GM10847 (cell line): ENCODE measurements around the gene HNRNPH1.
A peak's percentile ranks its signal among the peaks of the same experiment; 100 is the strongest.

Experiments used
- POLR2A ChIP-seq: IDR thresholded peaks from 2 replicates; pipeline ENCODE4 v1.6.1; 2011; ENCODE audit not compliant: insufficient read length; ENCODE audit errors: extremely low read depth

The HNRNPH1 gene, protein sequence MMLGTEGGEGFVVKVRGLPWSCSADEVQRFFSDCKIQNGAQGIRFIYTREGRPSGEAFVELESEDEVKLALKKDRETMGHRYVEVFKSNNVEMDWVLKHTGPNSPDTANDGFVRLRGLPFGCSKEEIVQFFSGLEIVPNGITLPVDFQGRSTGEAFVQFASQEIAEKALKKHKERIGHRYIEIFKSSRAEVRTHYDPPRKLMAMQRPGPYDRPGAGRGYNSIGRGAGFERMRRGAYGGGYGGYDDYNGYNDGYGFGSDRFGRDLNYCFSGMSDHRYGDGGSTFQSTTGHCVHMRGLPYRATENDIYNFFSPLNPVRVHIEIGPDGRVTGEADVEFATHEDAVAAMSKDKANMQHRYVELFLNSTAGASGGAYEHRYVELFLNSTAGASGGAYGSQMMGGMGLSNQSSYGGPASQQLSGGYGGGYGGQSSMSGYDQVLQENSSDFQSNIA

DNA sequence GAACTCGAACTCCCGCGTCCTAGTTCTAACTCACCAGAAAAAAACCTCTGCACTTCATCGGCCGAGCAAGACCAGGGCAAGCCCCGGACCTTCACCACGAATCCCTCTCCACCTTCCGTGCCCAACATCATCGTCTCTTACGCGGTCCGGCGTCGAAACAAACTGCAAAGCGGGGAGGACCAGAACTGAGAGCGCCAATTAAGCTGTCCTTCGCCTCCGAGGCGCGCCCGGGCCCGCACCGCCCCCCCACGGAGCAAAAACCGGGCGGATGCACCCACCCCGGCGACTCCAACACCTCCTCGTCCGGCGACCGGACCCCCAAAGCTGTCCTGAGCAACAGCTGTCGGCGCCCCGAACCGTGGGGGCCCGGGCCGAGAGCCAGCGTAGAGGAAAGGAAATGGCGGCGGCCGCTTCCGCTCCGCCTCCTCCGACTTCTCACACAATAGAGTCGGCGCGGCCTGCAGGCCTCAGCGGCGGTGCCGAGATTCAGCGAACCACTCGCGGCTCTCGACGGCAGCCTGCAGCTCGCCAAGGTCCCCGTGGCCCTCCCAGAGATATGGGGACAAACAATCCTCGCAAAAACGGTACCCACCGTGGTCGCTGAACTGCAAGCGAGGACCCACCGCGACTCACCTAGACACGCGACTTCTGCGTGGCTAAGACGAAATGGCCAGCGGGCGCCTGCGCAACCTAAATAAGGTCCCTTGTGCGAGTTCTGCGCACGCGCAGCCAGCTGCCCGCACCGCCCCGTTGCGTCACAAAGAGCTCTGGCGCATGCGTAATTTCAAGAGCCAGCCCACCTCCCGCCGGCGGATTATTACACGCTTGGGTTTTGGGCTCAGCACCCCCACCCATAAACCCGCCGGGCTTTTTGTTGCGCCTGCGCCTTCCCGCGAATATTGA, at the start of gene HNRNPH1:
HNRNPH1 (minus strand) TSS at position 669 of the 903 bp plus-strand sequence; CDS start at position 131, 538 bp downstream.
- peak; percentile 100 for TF ChIP-seq POLR2A

DNA sequence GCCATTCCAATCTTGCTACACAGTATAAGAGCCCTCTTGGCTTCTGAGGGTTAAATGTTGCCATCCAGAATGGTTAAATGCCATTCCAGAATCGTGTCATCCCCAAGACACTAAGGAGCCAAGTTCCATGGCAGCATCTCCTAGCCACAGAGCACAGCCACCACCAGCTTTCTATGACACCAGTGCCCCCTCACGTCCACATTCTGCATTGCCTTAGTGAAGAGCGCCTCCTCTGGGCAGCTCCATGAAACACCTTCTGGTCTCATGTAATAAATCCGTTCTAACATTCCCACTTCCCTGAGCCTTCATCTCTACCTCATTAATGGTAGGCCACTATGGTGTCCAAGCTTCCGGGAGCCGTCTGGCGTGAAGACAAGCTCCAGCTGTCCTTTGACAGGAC, 44.9 kb upstream of the HNRNPH1 start:
- TF ChIP-seq POLR2A, result no peak

DNA sequence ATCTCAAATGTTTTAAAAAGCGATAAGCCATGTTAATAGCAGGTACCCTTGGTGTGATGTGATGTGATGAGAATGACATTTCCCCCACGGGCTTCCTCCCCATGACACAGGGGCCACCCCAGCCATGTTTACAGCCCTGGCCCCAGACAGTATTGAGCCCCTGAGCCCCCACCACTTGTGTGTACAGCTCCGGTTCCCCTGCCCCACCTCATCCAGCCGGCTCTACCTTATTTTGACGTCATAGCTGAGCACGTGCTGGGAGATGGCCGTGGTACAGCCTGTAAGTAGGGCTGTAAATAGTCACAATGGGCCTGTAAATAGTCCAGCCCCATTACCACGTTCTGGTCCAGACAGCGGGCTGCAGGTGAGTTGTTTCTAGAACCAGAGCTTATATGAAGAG, 24.9 kb upstream of the HNRNPH1 start:
- no peak for TF ChIP-seq POLR2A

GRCh38 chr5:179624841-179625271, 1.4 kb upstream of the HNRNPH1 start:
- TF ChIP-seq POLR2A, result no peak

GRCh38 chr5:179623906-179624741, 653 bp upstream of the HNRNPH1 start:
- no peak for TF ChIP-seq POLR2A

DNA sequence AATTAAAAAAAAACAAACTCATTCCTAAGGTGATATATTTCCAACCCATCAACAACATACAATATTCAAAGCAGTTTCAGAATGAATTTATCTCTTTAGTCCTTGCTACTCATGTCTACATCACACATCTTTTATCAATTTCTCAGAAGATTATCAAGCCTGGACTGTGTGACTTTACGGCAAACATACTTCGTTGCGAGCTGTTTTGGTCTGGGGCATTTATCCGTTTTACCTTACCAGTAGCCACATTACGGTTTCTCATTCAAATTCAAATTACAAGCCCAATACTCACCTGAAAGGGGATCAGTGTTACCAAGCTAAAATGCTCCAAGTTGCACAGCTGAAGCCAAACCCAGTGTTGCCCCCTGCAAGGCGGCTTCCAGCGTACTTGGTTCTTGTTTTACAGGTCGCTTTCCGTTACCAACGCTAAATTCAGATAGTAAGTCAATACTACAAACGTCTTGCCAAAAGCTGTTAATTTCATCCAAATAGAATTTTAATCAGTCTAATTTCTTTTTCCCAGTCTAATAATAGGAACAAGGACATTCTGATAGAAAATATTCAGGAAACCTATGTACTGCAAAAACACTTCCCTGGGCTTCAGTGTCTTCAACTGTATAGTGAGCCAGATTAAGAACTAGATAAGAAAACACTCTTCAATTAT, 1.8 kb downstream of the HNRNPH1 start:
- no peak for TF ChIP-seq POLR2A

DNA sequence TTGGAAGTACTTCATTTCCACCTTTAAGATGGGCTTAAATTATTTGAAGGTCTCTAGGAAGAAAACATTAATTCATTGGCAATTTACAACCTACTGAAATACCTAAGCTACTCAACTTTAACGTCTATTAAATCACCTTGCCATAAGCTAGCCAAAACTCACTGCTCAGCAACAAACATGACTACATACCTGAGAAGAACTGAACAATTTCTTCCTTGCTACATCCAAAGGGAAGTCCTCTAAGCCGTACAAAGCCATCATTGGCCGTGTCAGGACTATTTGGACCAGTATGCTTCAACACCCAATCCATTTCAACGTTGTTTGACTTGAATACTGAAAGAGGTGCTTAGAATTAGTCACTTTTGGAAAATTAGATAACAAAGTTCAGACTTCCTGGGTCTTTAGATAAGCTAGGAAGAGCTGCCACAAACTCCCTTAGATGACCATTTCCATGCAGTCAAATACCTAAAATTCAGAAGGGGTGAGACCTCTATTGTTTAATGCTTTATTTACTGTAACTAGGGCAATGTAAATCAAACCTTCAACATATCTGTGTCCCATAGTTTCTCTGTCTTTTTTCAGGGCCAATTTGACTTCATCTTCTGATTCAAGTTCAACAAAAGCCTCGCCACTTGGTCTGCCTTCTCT, 2.6 kb downstream of the HNRNPH1 start:
- no peak for TF ChIP-seq POLR2A

DNA sequence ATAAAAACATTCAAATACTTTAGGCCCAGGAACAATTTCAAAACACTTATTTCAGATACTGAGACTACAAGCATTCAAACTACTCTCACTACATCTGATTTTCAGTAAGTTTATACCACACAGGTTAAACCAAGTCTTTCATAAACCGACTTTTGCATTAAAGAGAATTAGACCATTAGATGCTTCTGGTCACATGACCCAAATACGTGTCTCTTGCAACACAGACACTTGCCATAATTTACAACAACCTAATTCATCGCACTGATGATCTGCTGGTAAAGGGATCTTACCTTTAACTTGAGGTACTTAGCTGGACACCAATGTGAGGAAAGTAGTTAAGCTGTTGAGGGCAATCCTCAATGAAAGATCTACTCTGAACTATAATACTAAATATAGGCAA, 3.2 kb downstream of the HNRNPH1 start:
- no peak for TF ChIP-seq POLR2A

- no peak for TF ChIP-seq POLR2A
These were observed 3.7 kb downstream of the HNRNPH1 start for GRCh38 chr5:179619776-179620175.

DNA sequence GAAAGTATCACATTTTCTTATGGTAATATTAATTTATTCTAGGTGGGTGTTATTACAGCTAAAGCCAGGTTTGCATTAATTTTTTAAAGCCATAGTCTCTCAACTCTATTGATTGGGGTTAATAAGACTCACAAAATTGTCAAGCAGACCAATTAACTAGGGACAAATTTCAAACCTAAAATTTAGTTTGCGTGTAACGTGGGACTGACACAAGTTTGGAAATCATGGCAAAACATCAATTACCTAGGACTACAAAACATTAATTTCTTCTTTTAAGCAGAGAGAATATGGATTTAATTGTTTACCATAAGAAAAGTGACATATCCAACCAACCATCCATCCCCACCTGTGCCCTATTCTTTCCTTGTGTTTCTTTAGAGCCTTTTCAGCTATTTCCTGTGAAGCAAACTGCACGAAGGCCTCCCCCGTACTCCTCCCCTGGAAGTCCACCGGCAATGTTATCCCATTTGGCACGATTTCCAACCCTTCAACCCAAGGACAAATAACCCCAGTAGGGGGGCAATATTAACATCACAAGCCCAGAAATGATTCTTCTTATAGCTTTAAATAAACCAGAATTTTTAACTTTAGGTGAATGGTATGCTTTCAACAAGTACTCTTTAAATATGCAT, 4.4 kb downstream of the HNRNPH1 start:
- no peak for TF ChIP-seq POLR2A

DNA sequence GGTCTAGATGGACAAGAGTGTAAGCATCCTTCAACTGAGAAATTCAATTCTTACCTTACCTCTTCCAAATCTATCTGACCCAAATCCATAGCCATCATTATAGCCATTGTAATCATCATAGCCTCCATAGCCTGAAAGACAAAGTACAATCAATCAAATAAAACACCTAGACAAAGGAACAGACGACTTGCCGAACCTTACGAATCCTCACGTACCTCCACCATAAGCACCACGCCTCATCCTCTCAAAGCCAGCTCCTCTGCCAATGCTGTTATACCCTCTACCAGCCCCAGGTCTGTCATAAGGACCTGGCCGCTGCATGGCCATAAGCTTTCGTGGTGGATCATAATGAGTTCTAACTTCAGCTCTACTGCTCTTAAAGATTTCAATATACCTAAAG, 5.5 kb downstream of the HNRNPH1 start:
- TF ChIP-seq POLR2A, result no peak

DNA sequence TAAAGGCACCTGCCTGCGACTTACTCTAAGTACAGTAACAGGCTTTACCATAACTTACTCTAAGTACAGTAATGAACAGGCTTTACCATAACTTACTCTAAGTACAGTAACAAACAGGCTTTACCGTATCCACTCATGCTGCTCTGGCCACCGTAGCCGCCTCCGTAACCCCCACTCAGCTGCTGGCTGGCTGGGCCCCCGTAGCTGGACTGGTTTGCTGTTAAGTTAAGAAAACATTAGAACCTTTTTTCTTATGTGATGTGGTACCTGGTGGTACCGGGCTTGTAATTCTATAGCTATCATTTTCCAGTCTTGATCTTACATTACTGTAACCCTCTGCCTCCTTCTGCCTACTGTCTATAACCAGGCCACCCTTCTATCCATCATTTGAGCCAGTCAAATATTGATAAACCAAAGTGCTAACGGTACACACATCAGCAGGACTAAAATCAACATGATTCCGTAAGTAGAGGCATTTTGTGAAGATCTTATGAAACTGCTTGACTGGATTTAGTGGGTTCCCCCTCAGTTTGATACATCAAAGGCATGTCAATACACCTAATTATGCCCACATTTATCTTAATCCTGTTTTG, 7.4 kb downstream of the HNRNPH1 start:
- TF ChIP-seq POLR2A, result no peak

DNA sequence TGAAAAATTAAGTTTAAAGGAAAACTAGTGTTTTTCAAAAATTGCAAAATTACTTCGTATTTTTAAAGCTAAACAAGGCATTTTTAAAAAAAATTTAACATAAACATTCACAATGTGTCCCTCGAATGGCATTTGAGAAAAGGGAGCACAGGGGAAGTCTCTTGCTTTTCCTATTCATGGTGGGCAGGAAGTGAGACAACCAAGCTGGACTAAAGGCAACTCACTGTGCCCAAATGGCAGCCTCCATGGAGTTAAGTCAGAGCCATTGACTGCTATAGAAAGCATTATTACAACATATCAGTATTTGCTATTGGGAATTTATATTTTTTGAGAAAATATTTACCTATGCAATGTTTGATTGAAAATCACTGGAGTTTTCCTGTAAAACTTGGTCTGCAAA, 8.3 kb downstream of the HNRNPH1 start:
- TF ChIP-seq POLR2A, result no peak

DNA sequence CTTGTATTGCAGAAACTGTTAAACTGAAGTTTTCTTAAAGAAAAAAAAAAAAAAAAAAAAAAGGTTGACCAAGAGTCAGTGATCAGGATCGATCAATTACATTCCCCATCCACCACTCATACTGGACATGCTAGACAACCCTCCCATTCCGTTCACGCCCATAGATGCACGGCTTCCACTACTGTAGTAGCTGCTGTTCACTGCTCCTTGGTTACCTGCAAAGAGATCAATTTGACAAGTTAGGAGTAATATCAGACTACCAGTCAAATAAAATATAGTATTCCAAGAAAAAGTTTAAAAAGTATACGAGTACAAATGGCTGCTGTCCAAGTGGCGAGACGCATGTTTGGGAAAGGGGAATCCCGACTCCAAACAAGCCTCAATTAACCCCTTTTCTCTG, 8.7 kb downstream of the HNRNPH1 start:
- TF ChIP-seq POLR2A, result no peak
